Panc1 (cell line): Measurements from ENCODE around the gene PGM5. TPM values are rescaled to one million over a fixed set of nuclear protein-coding genes. Genes with fewer than 3 reads are reported as not detected.

Experiments
- ATAC-seq: fragments of 200-7000 bp; cut with Tn5 transposase; 2 replicates; pipeline ENCODE4 v1.9.1; 2020; ENCODE audit warnings: mild to moderate bottlenecking, moderate library complexity
- BruUV-seq: library from RNA; stranded (reverse); fragments of 400-500 nt; replicated peaks from 2 replicates; lab custom pipeline; 2021; lab: Mats Ljungman, UMichigan
- CTCF ChIA-PET: fragments of 300-600 bp; sonication (Branson Sonifier 250); formaldehyde crosslinking; loops from one replicate; lab custom pipeline; 2022; ENCODE audit warnings: antibody characterized with exemption; lab: Charles Lee
- POLR2A ChIA-PET: fragments of 300-600 bp; sonication (Branson Sonifier 250); formaldehyde crosslinking; loops from one replicate; lab custom pipeline; 2022; ENCODE audit warnings: antibody characterized with exemption; lab: Charles Lee
- DNase-seq: peaks from one replicate; pipeline ENCODE4 v3.0.0-alpha.2; 2010; ENCODE audit warnings: low read depth, low spot score
- H3K27ac ChIP-seq: 2 replicates; pipeline ENCODE4 v1.5.1; 2011; ENCODE audit warnings: mild to moderate bottlenecking, low read length, inconsistent platforms
- H3K27me3 ChIP-seq: fragments of 200-500 bp; sonication (Bioruptor generic); 2 replicates; pipeline ENCODE4 v1.6.0; 2014; ENCODE audit warnings: low read length, inconsistent platforms; ENCODE audit not compliant: control insufficient read depth, insufficient read depth
- H3K36me3 ChIP-seq: fragments of 200-500 bp; sonication (Bioruptor generic); 2 replicates; pipeline ENCODE4 v1.5.1; 2014; ENCODE audit warnings: inconsistent platforms, mild to moderate bottlenecking, low read length, moderate library complexity; ENCODE audit not compliant: control insufficient read depth, insufficient read depth
- H3K4me1 ChIP-seq: 2 replicates; pipeline ENCODE4 v1.5.1; 2011; ENCODE audit warnings: inconsistent platforms, mild to moderate bottlenecking, low read length, moderate library complexity; ENCODE audit not compliant: control insufficient read depth, insufficient read depth
- H3K4me3 ChIP-seq, 2 experiments: 2 replicates each; pipeline ENCODE4 v1.5.1; 2011 to 2012; ENCODE audit warnings: low read depth in 2 of 2, low read length in 2 of 2, mild to moderate bottlenecking in 2 of 2, inconsistent platforms in 1 of 2, moderate library complexity in 1 of 2
- H3K9me3 ChIP-seq: fragments of 200-500 bp; sonication (Bioruptor generic); 2 replicates; pipeline ENCODE4 v1.5.1; 2014; ENCODE audit warnings: low read depth, mild to moderate bottlenecking, inconsistent platforms, low read length, moderate library complexity; ENCODE audit not compliant: control insufficient read depth, insufficient read depth
- CTCF ChIP-seq: fragments of 450-650 bp; IDR thresholded peaks from 2 replicates; pipeline ENCODE4 v1.5.1; 2017; ENCODE audit warnings: mild to moderate bottlenecking
- POLR2AphosphoS5 ChIP-seq: IDR thresholded peaks from 2 replicates; pipeline ENCODE4 v1.6.1; 2012; ENCODE audit warnings: mild to moderate bottlenecking, low read depth, low read length, moderate library complexity
- REST ChIP-seq, 2 experiments: IDR thresholded peaks; 2 replicates each; pipeline ENCODE4 v1.6.1; 2011 to 2012; ENCODE audit warnings: low read depth in 2 of 2, control low read depth in 1 of 2, low read length in 1 of 2, mild to moderate bottlenecking in 1 of 2, moderate library complexity in 1 of 2; ENCODE audit not compliant: insufficient read depth in 1 of 2
- SIN3A ChIP-seq: IDR thresholded peaks from 2 replicates; pipeline ENCODE4 v1.6.1; 2012; ENCODE audit warnings: low read depth, mild to moderate bottlenecking, low read length, moderate library complexity, borderline replicate concordance; ENCODE audit not compliant: insufficient read depth
- TCF7L2 ChIP-seq: IDR thresholded peaks from 2 replicates; pipeline ENCODE4 v1.6.1; 2011; ENCODE audit warnings: mild to moderate bottlenecking, low read depth, low read length, inconsistent platforms
- in situ Hi-C: cut with HindIII; loops from 2 replicates; pipeline ENCODE4 v1.10.0; 2016; ENCODE audit warnings: low sequenced_read_pairs, low pct_unique_long_range_greater_than_20kb
- intact Hi-C: fragments of 100-400 bp; cut with micrococcal nuclease; formaldehyde crosslinking; loops from one replicate; pipeline ENCODE4 v1.10.0; 2022; ENCODE audit not compliant: unreplicated experiment
- total RNA-seq: library from RNA; stranded (reverse); gene quantifications from one replicate; pipeline ENCODE4 v1.2.1, GENCODE V29; 2021; ENCODE audit not compliant: unreplicated experiment

PGM5 gene
- total RNA-seq, 1 experiment from 2014 or later, result 0.21 TPM

- TF ChIP-seq REST (IDR thresholded peaks at IDR 0.05; ENCODE audit: insufficient read depth in 1 of 2, low read depth in 2 of 2, low read length in 1 of 2), result no peak
- TF ChIP-seq TCF7L2, result no peak
- TF ChIP-seq SIN3A, result no peak
- no peak for TF ChIP-seq POLR2AphosphoS5
- TF ChIP-seq CTCF, result no peak
These were observed 81.4 kb downstream of the PGM5 start for GRCh38 chr9:68437785-68438184.

GRCh38 chr9:68443624-68444023 is 87.2 kb downstream of the PGM5 start:
- H3K4me1 ChIP-seq, result no peaks in the 10 kb centered on the region
- no peak for DNase-seq
- 0 out of 2 replicates have a peak, but pooled peaks cover 3% of the 10 kb centered on the region for H3K9me3 ChIP-seq
- no peaks in the 10 kb centered on the region for H3K27me3 ChIP-seq
- TF ChIP-seq SIN3A, result no peak
- TF ChIP-seq REST (IDR thresholded peaks at IDR 0.05; ENCODE audit: insufficient read depth in 1 of 2, low read depth in 2 of 2, low read length in 1 of 2), result no peak
- TF ChIP-seq CTCF, result no peak
- no peak for TF ChIP-seq TCF7L2
- POLR2A ChIA-PET, result no interaction called here
- no peak overlapping the region for H3K4me3 ChIP-seq
- CTCF ChIA-PET, result no interaction called here
- ATAC-seq, result no peak
- no TSS peak for BruUV-seq
- in situ Hi-C loops (no loop called here), intact Hi-C loops (no loop called here)
- H3K27ac ChIP-seq, result no peak overlapping the region
- no peaks in the 10 kb centered on the region for H3K36me3 ChIP-seq

More at GRCh38 chr9:68437785-68438184, 81.4 kb downstream of the PGM5 start:
- Histone ChIP-seq H3K27me3 (no peaks in the 10 kb centered on the region), H3K27ac (no peak overlapping the region), H3K4me3 (no peak overlapping the region), H3K4me1 (no peaks in the 10 kb centered on the region), H3K36me3 (no peaks in the 10 kb centered on the region), H3K9me3 (0 out of 2 replicates have a peak, but pooled peaks cover 3% of the 10 kb centered on the region)
- BruUV-seq, result no TSS peak
- CTCF ChIA-PET, result no interaction called here
- POLR2A ChIA-PET, result no interaction called here
- no peak for DNase-seq
- intact Hi-C loops (no loop called here), in situ Hi-C loops (no loop called here)
- ATAC-seq, result no peak
